Choroid plexus epithelial cell (primary cell): ENCODE data around the gene EFR3B.

Source experiments
- DNase-seq: peaks from one replicate; pipeline ENCODE4 v3.0.0-alpha.2; 2010; ENCODE audit warnings: low read depth
- H3K4me3 ChIP-seq: 2 replicates; pipeline ENCODE4 v1.5.1; 2011; ENCODE audit warnings: low read depth, mild to moderate bottlenecking, control low read depth, low read length, moderate library complexity
- CTCF ChIP-seq: conservative IDR thresholded peaks from 2 replicates; pipeline ENCODE4 v1.5.1; 2011; ENCODE audit warnings: low read depth, mild to moderate bottlenecking, control low read depth, inconsistent platforms, low read length, moderate library complexity

Gene EFR3B

DNA sequence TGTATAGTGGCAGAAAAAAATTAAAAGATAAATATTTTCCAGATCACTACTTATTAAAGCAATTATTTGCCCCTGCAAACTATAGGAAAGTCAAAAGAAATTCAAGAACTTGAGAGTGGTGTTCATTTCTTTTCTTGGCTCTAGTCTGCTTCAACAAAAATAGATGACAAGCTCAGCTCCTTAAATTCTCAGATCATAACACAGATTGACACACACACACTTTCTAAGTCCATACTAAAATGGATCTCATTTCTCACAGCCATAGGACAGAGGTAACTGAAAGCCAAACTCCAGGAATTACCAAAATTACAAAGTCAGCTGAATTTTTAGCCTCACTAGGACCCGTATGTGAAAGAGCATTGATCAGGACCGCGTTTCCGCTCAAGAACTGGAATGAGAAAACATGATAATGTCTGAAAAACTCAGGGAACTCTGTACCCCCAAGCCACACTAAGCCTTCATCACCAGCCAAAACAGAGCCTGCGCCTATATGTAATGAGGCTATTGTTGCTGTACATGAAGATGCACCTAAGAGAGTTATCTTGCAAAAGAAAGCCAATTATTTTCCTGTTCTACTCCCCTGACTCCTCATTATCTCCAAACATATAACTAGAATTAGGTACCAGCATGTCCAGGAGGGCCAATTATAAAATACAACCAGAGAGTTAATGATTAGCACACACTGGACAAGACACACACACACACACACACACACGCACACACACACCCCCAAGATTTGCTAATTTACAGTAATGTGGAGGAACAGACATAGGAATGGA, 16.5 kb upstream of the EFR3B start:
- no peak overlapping the region for H3K4me3 ChIP-seq
- no peak for DNase-seq
- no peak for TF ChIP-seq CTCF

DNA sequence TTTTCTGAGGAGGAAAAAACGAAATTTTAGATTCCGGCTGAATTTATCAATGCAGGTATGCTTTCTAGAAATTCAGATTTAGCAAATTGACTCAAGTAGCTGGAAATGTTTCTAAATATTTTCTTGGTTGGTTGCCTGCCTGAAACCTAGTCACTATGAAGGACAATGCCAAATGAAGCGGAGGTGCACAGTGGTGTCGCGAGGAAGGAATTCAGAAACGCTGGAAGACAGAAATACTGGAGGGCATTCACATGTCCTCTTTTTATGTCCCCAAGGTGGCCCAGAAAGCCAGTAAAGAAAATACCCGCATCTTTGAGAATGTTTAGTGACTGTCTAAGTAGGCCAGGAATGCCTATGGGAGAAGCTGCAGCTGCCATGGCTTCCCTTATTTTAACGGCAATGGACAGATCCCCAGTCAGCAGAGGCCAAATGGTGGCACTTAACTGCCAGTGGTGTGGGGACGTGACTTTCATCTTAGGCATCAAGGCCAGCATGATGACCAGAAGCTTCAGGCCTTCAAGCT, 15.8 kb upstream of the EFR3B start:
- no peak for TF ChIP-seq CTCF
- no peak for DNase-seq

DNA sequence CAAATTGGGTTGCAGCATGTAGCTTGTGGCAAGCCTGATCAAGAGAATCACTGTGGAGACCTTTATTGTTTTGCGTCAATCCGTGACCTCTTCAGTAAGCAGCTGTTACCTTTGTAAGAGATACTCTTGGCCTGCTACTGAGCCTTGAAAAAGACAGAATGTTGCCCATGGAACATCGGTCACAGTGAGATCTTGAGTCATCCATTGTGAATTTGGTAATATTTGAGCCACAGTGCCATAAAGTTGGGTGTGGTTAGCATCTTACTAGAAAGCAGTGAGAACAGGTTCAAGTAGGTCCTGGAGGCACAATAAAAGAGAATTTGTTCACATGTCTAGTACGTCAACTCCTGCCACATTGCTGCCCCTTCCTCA, 12.7 kb upstream of the EFR3B start:
- no peak for TF ChIP-seq CTCF
- no peak for DNase-seq
- no peak overlapping the region for H3K4me3 ChIP-seq

More for the DNA sequence above, 15.8 kb upstream of the EFR3B start:
- no peak overlapping the region for H3K4me3 ChIP-seq

DNA sequence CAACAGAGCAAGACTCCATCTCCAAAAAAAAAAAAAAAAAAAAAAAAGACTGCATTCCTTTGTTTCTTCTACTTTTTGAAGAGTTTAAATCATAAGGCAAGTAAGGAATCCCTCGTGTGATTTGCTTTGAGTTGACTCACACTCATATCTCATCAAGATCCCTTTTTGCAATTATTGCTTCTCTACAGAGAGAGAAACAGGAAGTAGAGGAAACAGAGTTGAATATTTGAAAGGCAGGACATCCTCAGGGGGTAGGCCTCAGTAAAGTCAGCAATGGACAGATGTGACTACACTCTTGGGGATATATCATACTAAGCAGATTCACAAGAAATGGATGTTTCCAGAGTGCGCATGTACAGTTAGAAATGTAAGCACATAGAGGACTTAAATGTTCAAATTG, 11.2 kb upstream of the EFR3B start:
- no peak overlapping the region for H3K4me3 ChIP-seq
- DNase-seq = peak; percentile 8
- TF ChIP-seq CTCF = no peak

GRCh38 chr2:25032094-25032493, 9.8 kb upstream of the EFR3B start:
- no peak for TF ChIP-seq CTCF
- peak; percentile 28 for DNase-seq
- no peak overlapping the region for H3K4me3 ChIP-seq

- TF ChIP-seq CTCF = no peak
- DNase-seq = no peak
- no peak overlapping the region for H3K4me3 ChIP-seq
Observed at GRCh38 chr2:25032901-25033300, 9.0 kb upstream of the EFR3B start.

GRCh38 chr2:25034081-25034480, 7.8 kb upstream of the EFR3B start:
- H3K4me3 ChIP-seq = no peak overlapping the region
- TF ChIP-seq CTCF = no peak
- DNase-seq = no peak
